ENCODE measurements around the gene AKAP7.
"Not testable (repeated sequence)": the region's sequence is repeated elsewhere in the genome, so short reads cannot be mapped to it uniquely, and the experiment has no call there.

AKAP7 gene

GRCh38 chr6:131286469-131287040 lies 151.3 kb downstream of the AKAP7 start:
- no peak overlapping the region for H3K4me3 ChIP-seq (ENCODE audit: low read depth, low read length)
- TF ChIP-seq CTCF (IDR thresholded peaks at IDR 0.05; ENCODE audit: low read depth, low read length, missing control alignments), result no peak
- in situ Hi-C loops (cut with HindIII; ENCODE audit: low sequenced_read_pairs), result no loop called here
- DNase-seq (ENCODE audit: low read depth), result no peak

- in situ Hi-C loops (cut with HindIII; ENCODE audit: low sequenced_read_pairs), result no loop called here
- DNase-seq (ENCODE audit: low read depth), result no peak
Observed at GRCh38 chr6:131288214-131288613, 152.9 kb downstream of the AKAP7 start.

GRCh38 chr6:131290955-131291354 lies 155.7 kb downstream of the AKAP7 start:
- no peak for DNase-seq (ENCODE audit: low read depth)
- no peak overlapping the region for H3K4me3 ChIP-seq (ENCODE audit: low read depth, low read length)
- TF ChIP-seq CTCF (IDR thresholded peaks at IDR 0.05; ENCODE audit: low read depth, low read length, missing control alignments), result no peak
- in situ Hi-C loops (cut with HindIII; ENCODE audit: low sequenced_read_pairs), result loop anchor here (5.0 kb wide), 1 partner anchor 66 kb away; no protein-coding TSS in a partner anchor

More at GRCh38 chr6:131288214-131288613, 152.9 kb downstream of the AKAP7 start:
- TF ChIP-seq CTCF (IDR thresholded peaks at IDR 0.05; ENCODE audit: low read depth, low read length, missing control alignments), result no peak
- H3K4me3 ChIP-seq (ENCODE audit: low read depth, low read length), result no peak overlapping the region

- in situ Hi-C loops (cut with HindIII; ENCODE audit: low sequenced_read_pairs), result loop anchor here (5.0 kb wide), 1 partner anchor 65 kb away; no protein-coding TSS in a partner anchor
- no peak overlapping the region for H3K4me3 ChIP-seq (ENCODE audit: low read depth, low read length)
- DNase-seq (ENCODE audit: low read depth), result no peak
- no peak for TF ChIP-seq CTCF (IDR thresholded peaks at IDR 0.05; ENCODE audit: low read depth, low read length, missing control alignments)
Observed at GRCh38 chr6:131292145-131292938, 157.1 kb downstream of the AKAP7 start.

GRCh38 chr6:131293472-131293911 lies 158.2 kb downstream of the AKAP7 start:
- no peak for TF ChIP-seq CTCF (IDR thresholded peaks at IDR 0.05; ENCODE audit: low read depth, low read length, missing control alignments)
- in situ Hi-C loops (cut with HindIII; ENCODE audit: low sequenced_read_pairs), result loop anchor here (5.0 kb wide), 1 partner anchor 64 kb away; no protein-coding TSS in a partner anchor
- no peak overlapping the region for H3K4me3 ChIP-seq (ENCODE audit: low read depth, low read length)
- DNase-seq (ENCODE audit: low read depth), result no peak

GRCh38 chr6:131295081-131295480 lies 159.8 kb downstream of the AKAP7 start:
- H3K4me3 ChIP-seq (ENCODE audit: low read depth, low read length), result no peak overlapping the region
- DNase-seq (ENCODE audit: low read depth), result no peak
- in situ Hi-C loops (cut with HindIII; ENCODE audit: low sequenced_read_pairs), result no loop called here
- no peak for TF ChIP-seq CTCF (IDR thresholded peaks at IDR 0.05; ENCODE audit: low read depth, low read length, missing control alignments)

GRCh38 chr6:131300826-131301225 lies 165.6 kb downstream of the AKAP7 start:
- DNase-seq (ENCODE audit: low read depth); H3K4me3 ChIP-seq (ENCODE audit: low read depth, low read length); in situ Hi-C loops (cut with HindIII; ENCODE audit: low sequenced_read_pairs): not testable (repeated sequence)
